GM13977 (cell line): ENCODE results near the gene BEAN1.

ENCODE experiments used
- DNase-seq: peaks from one replicate; pipeline ENCODE4 v3.0.0; 2012; ENCODE audit warnings: low spot score
- in situ Hi-C: fragments of 300-500 bp; cut with MboI; formaldehyde crosslinking; loops from one replicate; pipeline ENCODE4 v1.12.0; 2022; ENCODE audit warnings: low sequenced_read_pairs, low pct_unique_long_range_greater_than_20kb, mixed read lengths, inconsistent platforms; ENCODE audit not compliant: unreplicated experiment
- TF ChIP-seq, protein P1 (sequence below): IDR thresholded peaks from 2 replicates; pipeline ENCODE4 v1.5.1; 2012; ENCODE audit warnings: mild to moderate bottlenecking, control low read depth; ENCODE audit not compliant: insufficient read depth; ENCODE audit errors: extremely low read depth, missing control alignments

The BEAN1 gene

GRCh38 chr16:66402591-66403230, 24.4 kb upstream of the BEAN1 start:
- in situ Hi-C loops: loop anchor here (10.0 to 25.0 kb wide), 4 partner anchors 72 to 460 kb away; partner anchors contain the start of gene CMTM2
- no peak for DNase-seq
- TF ChIP-seq, protein P1, sequence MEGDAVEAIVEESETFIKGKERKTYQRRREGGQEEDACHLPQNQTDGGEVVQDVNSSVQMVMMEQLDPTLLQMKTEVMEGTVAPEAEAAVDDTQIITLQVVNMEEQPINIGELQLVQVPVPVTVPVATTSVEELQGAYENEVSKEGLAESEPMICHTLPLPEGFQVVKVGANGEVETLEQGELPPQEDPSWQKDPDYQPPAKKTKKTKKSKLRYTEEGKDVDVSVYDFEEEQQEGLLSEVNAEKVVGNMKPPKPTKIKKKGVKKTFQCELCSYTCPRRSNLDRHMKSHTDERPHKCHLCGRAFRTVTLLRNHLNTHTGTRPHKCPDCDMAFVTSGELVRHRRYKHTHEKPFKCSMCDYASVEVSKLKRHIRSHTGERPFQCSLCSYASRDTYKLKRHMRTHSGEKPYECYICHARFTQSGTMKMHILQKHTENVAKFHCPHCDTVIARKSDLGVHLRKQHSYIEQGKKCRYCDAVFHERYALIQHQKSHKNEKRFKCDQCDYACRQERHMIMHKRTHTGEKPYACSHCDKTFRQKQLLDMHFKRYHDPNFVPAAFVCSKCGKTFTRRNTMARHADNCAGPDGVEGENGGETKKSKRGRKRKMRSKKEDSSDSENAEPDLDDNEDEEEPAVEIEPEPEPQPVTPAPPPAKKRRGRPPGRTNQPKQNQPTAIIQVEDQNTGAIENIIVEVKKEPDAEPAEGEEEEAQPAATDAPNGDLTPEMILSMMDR: no peak

GRCh38 chr16:66403531-66404145, 23.5 kb upstream of the BEAN1 start:
- in situ Hi-C loops: loop anchor here (10.0 to 25.0 kb wide), 4 partner anchors 71 to 459 kb away; partner anchors contain the start of gene CMTM2
- TF ChIP-seq, protein P1: no peak
- DNase-seq: no peak

DNA sequence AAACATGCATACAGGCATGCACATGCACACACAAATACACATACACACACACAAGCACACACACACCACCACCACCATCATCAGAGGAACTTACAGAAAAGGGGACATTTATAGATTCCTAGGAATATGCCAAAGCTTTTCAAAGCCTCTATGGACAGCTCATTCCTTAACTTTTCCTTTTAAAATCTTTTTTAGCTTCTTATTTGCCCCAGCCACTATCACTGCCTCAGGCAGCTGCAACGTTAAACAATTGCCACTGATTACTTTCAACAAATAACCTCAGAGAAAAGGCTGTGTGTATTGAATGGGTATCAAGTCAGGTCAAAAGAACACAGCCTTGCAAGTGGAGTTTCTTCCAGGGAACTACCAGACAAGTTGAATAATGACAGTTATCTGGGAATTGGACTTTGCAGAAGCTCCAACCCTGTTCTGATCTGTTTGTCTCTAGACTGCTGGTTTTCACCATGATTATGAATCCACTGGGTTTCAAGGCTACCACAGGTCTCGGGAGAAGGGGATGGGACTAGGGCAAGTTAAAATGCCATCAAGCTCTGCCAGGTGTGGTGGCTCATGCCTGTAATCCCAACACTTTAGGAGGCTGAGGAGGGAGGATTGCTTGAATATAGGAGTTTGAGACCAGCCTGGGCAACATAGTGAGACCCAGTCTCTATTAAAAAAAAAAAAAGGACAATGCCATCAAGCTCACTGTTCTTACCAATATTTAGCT, 21.9 kb upstream of the BEAN1 start:
- DNase-seq: no peak
- TF ChIP-seq, protein P1: no peak
- in situ Hi-C loops: loop anchor here (10.0 to 25.0 kb wide), 4 partner anchors 70 to 457 kb away; partner anchors contain the start of gene CMTM2

GRCh38 chr16:66406534-66407221, 20.4 kb upstream of the BEAN1 start:
- TF ChIP-seq, protein P1: peak; percentile 92
- in situ Hi-C loops: loop anchor here (10.0 to 25.0 kb wide), 4 partner anchors 68 to 456 kb away; partner anchors contain the start of gene CMTM2
- DNase-seq: peak; percentile 90

GRCh38 chr16:66408163-66409048, 18.7 kb upstream of the BEAN1 start:
- in situ Hi-C loops: loop anchor here (10.0 to 25.0 kb wide), 4 partner anchors 66 to 454 kb away; partner anchors contain the start of gene CMTM2
- DNase-seq: no peak
- TF ChIP-seq, protein P1: no peak
